NCI-H1092 treated with DMSO at 0.1 percent for 48 hours (cell line): ENCODE measurements around the gene UIMC1.
"Not testable (repeated sequence)": the region's sequence is repeated elsewhere in the genome, so short reads cannot be mapped to it uniquely, and the experiment has no call there.

ENCODE experiments used
- DNase-seq: peaks from one replicate; lab custom pipeline; 2025; lab: John Stamatoyannopoulos, UW

Gene UIMC1

GRCh38 chr5:177006265-177006972 is at the start of gene UIMC1:
TSS of gene UIMC1 (minus strand) at chr5:177006779. CDS start at chr5:176982615, 24,164 bp downstream.
- peak; percentile 85 for DNase-seq

- DNase-seq, result no peak
Measured at GRCh38 chr5:177049285-177049684, 42.7 kb upstream of the UIMC1 start.

GRCh38 chr5:177048531-177048930 is 42.0 kb upstream of the UIMC1 start:
- not testable (repeated sequence) for DNase-seq

- DNase-seq, result no peak
Measured at GRCh38 chr5:177045631-177046030, 39.1 kb upstream of the UIMC1 start.

- DNase-seq, result no peak
Measured at GRCh38 chr5:177044641-177045040, 38.1 kb upstream of the UIMC1 start.

- DNase-seq, result no peak
Measured at GRCh38 chr5:177043958-177044357, 37.4 kb upstream of the UIMC1 start.

GRCh38 chr5:177043114-177043513 is 36.5 kb upstream of the UIMC1 start:
- no peak for DNase-seq

- DNase-seq, result no peak
Measured at GRCh38 chr5:177041936-177042335, 35.4 kb upstream of the UIMC1 start.

- no peak for DNase-seq
Measured at GRCh38 chr5:177040814-177041420, 34.3 kb upstream of the UIMC1 start.

- no peak for DNase-seq
Measured at GRCh38 chr5:177036921-177037320, 30.3 kb upstream of the UIMC1 start.

- DNase-seq, result no peak
Measured at GRCh38 chr5:177036443-177036842, 29.9 kb upstream of the UIMC1 start.

GRCh38 chr5:177035976-177036375 is 29.4 kb upstream of the UIMC1 start:
- no peak for DNase-seq

- no peak for DNase-seq
Measured at GRCh38 chr5:177029498-177029897, 22.9 kb upstream of the UIMC1 start.

GRCh38 chr5:177027665-177028064 is 21.1 kb upstream of the UIMC1 start:
- no peak for DNase-seq

- no peak for DNase-seq
Measured at GRCh38 chr5:177025101-177025601, 18.6 kb upstream of the UIMC1 start.

- DNase-seq, result no peak
Measured at GRCh38 chr5:177024559-177024958, 18.0 kb upstream of the UIMC1 start.

GRCh38 chr5:177023303-177023664 is 16.7 kb upstream of the UIMC1 start:
- no peak for DNase-seq

- DNase-seq, result peak; percentile 87
Measured at GRCh38 chr5:177022386-177023302, 16.1 kb upstream of the UIMC1 start, which contains the start of gene ZNF346. TSS of gene ZNF346 (plus strand) at chr5:177022696. CDS start at chr5:177022739, 43 bp downstream.

- DNase-seq, result no peak
Measured at GRCh38 chr5:177020033-177020432, 13.5 kb upstream of the UIMC1 start.

GRCh38 chr5:177018341-177018740 is 11.8 kb upstream of the UIMC1 start:
- no peak for DNase-seq

GRCh38 chr5:177015156-177015555 is 8.6 kb upstream of the UIMC1 start:
- DNase-seq, result no peak

- DNase-seq, result no peak
Measured at GRCh38 chr5:177010153-177010552, 3.6 kb upstream of the UIMC1 start.
